GM12873 (cell line): ENCODE data around the gene RAB28.

Experiments
- TF ChIP-seq, protein P1 (sequence below): IDR thresholded peaks from 2 replicates; pipeline ENCODE4 v1.5.1; 2012; ENCODE audit warnings: low read depth, mild to moderate bottlenecking, moderate library complexity, low read length, control low read depth; ENCODE audit not compliant: insufficient read depth; ENCODE audit errors: missing control alignments

Gene RAB28

DNA sequence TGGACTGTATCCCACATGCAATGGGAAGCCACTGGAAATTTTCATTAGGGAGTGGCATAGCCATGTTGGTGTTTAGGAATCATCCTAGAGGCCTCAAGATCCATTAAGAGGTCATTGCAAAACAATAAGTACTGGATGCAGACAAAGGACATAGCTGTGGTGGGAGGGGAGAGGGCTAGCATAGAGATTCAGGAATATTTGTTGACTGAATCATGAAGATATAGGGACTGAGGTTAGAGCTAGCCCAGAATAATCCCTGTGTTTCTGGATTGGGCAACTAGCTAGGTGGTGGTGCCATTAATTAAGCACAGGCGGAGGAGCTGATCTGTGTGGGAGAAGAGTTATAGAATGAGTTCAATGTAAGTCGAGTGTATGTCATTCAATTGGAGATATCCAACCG, 135.0 kb downstream of the RAB28 start:
- TF ChIP-seq, protein P1, sequence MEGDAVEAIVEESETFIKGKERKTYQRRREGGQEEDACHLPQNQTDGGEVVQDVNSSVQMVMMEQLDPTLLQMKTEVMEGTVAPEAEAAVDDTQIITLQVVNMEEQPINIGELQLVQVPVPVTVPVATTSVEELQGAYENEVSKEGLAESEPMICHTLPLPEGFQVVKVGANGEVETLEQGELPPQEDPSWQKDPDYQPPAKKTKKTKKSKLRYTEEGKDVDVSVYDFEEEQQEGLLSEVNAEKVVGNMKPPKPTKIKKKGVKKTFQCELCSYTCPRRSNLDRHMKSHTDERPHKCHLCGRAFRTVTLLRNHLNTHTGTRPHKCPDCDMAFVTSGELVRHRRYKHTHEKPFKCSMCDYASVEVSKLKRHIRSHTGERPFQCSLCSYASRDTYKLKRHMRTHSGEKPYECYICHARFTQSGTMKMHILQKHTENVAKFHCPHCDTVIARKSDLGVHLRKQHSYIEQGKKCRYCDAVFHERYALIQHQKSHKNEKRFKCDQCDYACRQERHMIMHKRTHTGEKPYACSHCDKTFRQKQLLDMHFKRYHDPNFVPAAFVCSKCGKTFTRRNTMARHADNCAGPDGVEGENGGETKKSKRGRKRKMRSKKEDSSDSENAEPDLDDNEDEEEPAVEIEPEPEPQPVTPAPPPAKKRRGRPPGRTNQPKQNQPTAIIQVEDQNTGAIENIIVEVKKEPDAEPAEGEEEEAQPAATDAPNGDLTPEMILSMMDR = no peak

DNA sequence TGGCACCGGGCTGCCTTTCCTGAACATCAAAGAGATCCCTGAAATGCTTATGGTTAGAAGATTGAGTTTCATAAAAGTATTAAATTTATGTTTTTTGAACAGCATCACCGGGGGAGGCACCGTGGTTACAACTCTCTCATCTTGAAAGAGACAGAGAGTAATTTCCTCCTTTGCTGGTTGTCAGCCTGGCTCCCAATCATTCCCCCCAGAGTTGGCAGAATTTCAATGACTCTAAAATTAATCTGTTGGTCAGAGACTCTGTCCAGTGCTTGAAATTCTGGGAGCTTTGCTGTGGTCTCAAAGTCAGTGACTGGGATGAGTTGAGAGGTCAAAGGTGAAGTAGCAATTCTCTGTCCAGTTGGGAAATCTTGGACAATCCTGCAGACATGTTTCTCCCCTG, 135.9 kb downstream of the RAB28 start:
- TF ChIP-seq, protein P1 = no peak

GRCh38 chr4:13347517-13348125, 136.5 kb downstream of the RAB28 start:
- TF ChIP-seq, protein P1 = no peak

GRCh38 chr4:13344216-13344615, 139.9 kb downstream of the RAB28 start:
- TF ChIP-seq, protein P1 = no peak

DNA sequence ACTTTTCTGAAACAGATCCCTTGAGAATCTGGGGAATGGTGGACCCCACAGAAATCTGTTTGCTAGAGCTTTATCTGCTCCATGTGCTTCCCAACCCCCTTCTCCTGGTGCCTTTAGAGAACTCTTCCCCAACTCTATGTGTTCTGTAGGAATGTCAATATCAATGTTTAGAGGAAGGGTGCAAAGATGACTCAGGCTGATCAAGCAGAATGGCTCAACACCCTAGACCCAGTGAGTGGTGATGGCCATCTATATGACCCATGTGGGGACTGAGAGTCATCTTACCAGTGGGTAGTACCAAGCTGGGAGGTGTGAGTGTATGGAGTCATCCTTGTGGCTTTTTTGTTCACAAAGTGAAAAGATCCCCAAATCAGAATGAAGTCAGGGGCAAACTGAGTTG, 143.5 kb downstream of the RAB28 start:
- TF ChIP-seq, protein P1 = no peak

DNA sequence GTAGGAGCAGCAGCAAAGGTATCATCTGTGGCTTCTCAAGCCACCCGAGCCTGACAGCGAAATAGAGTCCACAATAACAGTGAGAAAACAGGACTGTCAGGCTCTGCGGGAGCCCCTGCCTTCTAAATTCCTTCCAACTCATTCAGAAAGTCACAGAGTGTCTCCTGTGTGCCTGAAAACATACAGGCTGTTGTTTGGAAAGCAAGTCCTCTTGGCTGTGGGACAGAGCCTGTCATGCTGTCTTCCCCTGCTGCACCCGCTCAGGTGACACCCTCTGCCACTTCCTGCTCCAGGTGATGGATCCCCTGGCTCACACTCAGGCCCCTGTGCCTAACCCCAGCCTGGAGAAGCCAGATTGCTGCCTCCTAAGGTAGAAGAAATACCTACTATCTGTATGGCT, 152.3 kb downstream of the RAB28 start:
- TF ChIP-seq, protein P1 = no peak

GRCh38 chr4:13329963-13330362, 154.2 kb downstream of the RAB28 start:
- TF ChIP-seq, protein P1 = no peak
